ENCODE data around the gene MDFI. TPM values are rescaled to one million over a fixed set of nuclear protein-coding genes. Genes with fewer than 3 reads are reported as not detected.

MDFI gene
- total RNA-seq, 2 experiments from 2014 or later = not detected

DNA sequence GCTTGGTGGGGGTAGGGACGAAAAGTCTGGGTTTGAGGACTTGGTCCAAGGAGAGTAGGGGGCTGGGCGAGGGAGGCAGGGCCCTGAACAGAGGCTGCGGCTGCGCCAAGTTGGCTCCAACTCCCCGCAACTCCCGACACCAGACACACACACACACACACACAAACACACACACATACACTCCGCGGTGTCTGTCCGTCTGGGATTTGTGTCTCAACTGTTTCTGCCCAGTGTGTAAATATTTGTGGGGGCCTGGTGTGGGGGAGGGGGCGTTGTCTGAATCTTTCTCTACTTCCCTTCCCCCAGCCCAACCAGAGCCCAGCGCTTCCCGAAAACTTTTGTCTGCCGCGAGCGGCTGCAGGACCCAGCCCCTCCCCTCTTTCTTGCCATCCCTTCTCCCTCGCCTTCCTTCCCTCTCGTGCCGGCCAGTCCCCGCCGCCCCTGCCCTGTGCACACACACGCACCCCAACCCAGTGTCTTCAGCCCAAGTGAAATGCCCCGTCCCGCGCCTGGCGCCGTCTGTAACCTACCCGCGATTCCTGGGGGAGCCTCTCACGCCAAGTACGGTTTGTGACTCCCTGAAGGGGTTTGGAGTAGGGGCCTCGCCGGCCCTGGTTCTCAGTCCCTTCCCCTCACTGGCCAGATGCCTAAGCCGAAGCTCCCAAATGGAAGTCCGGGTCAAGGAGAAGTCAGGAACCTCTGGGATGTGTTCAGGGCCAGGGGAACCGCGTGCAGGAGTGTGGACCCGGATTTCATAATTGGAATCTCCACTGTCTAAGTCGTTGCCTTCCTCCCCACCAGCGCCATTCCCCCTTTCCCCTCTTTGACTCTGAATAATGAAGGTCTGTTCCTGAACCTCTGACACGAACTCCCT is 904 bp downstream of the MDFI start:
- H3K4me3 Mint-ChIP-seq = no peak overlapping the region
- peaks cover 48% of the 10 kb centered on the region for H3K27me3 Mint-ChIP-seq
- CTCF ChIA-PET = no interaction called here

GRCh38 chr6:41639809-41640371 is 1.6 kb downstream of the MDFI start:
- Mint-ChIP-seq H3K9me3 (no peaks in the 10 kb centered on the region), H3K27ac (no peak overlapping the region), H3K27me3 (peaks cover 48% of the 10 kb centered on the region), H3K4me3 (no peak overlapping the region), H3K4me1 (ENCODE audit: low read depth) (peaks cover 5% of the 10 kb centered on the region), H3K36me3 (no peaks in the 10 kb centered on the region)
- ChIA-PET CTCF (no interaction called here), POLR2A (no interaction called here)
- intact Hi-C loops (cut with micrococcal nuclease) = no loop called here
- no peak for DNase-seq

More for the DNA sequence above, 904 bp downstream of the MDFI start:
- Mint-ChIP-seq H3K4me1 (ENCODE audit: low read depth) (peaks cover 5% of the 10 kb centered on the region), H3K27ac (no peak overlapping the region), H3K9me3 (no peaks in the 10 kb centered on the region), H3K36me3 (no peaks in the 10 kb centered on the region)
- POLR2A ChIA-PET = no interaction called here
- DNase-seq = no peak
- intact Hi-C loops (cut with micrococcal nuclease) = no loop called here

GRCh38 chr6:41640426-41640825 is 2.2 kb downstream of the MDFI start:
- no peak overlapping the region for H3K27ac Mint-ChIP-seq
- no peak overlapping the region for H3K4me3 Mint-ChIP-seq
- no peak for DNase-seq
- ChIA-PET POLR2A (no interaction called here), CTCF (no interaction called here)
- intact Hi-C loops (cut with micrococcal nuclease) = no loop called here
- H3K27me3 Mint-ChIP-seq = peaks cover 45% of the 10 kb centered on the region
- H3K9me3 Mint-ChIP-seq = no peaks in the 10 kb centered on the region
- peaks cover 5% of the 10 kb centered on the region for H3K4me1 Mint-ChIP-seq (ENCODE audit: low read depth)
- H3K36me3 Mint-ChIP-seq = no peaks in the 10 kb centered on the region

DNA sequence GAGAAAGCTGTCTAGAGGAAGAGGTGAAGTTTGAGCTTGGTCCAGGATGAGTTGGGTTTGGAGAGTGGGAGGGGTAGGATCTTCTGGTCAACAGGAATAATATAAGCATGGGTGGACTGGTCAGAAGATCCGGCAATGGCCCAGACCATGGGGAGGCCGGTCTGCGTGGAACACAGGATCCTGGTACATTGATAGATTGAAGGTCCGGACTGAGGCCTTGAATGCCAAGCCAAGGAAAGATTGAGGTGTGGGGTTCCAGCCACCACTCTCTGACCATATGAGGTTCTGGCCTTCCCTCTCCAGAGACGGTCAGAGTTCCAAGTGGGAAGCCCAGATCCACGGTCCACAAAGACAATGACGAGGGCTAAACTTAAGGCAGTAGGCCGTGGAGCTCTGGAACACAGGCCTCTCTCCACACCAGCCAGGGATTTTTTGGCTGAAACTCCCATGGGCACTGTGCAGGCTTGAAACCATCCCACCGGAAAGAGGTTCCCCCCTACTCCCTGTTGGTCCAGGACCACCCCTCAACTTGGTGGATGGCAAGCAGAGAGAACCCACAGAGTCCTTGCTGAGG is 3.2 kb downstream of the MDFI start:
- intact Hi-C loops (cut with micrococcal nuclease) = no loop called here
- POLR2A ChIA-PET = no interaction called here
- Mint-ChIP-seq H3K9me3 (no peaks in the 10 kb centered on the region), H3K4me3 (no peak overlapping the region), H3K4me1 (ENCODE audit: low read depth) (peaks cover 5% of the 10 kb centered on the region), H3K27me3 (peaks cover 43% of the 10 kb centered on the region), H3K27ac (no peak overlapping the region), H3K36me3 (no peaks in the 10 kb centered on the region)
- DNase-seq = no peak
- CTCF ChIA-PET = no interaction called here

DNA sequence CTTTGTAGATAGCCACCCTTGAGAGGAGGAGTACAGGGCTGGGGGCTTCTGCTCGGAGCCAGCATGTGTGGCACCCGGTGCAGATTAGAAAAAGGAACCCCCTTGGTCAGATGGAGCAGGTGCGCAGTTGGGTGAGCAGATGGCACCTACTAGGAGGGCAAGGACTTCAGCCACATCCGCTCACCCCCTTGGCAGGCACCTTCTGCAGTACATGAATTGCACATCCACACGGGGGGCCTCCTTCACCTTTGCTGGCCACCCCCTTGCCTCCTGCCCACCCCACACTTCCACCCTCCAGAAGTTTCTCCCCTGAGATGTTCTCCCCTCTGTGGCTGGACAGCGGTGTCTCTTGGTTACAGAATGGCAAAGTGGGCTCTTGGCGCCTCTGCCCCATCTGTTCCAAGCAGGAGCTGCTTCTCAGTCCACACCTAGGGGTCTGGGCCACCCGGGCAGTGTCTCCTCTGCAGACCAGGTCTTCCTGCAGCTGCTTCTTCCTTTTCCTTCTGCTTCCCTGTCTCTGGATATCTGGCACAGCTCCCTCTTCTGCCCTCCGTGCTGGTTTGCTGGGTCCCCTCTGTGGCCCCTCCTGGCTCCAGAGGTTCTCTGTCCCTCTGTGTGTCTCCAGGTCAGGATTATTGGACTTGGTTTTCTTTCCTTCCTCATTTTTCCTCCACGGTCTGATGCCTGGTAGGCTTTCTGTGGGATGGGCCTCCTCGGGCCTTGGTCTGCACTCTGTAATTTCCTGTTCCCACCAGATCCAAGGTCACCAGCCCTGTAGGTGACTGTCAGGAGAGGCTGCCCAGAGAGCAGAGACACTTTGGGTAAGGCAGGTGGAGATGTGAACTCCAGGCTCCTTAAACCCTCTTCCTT is 4.1 kb downstream of the MDFI start:
- peaks cover 5% of the 10 kb centered on the region for H3K4me1 Mint-ChIP-seq (ENCODE audit: low read depth)
- no peak for DNase-seq
- H3K27me3 Mint-ChIP-seq = peaks cover 41% of the 10 kb centered on the region
- H3K36me3 Mint-ChIP-seq = no peaks in the 10 kb centered on the region
- CTCF ChIA-PET = no interaction called here
- POLR2A ChIA-PET = no interaction called here
- H3K9me3 Mint-ChIP-seq = no peaks in the 10 kb centered on the region
- intact Hi-C loops (cut with micrococcal nuclease) = no loop called here
- no peak overlapping the region for H3K27ac Mint-ChIP-seq
- no peak overlapping the region for H3K4me3 Mint-ChIP-seq

DNA sequence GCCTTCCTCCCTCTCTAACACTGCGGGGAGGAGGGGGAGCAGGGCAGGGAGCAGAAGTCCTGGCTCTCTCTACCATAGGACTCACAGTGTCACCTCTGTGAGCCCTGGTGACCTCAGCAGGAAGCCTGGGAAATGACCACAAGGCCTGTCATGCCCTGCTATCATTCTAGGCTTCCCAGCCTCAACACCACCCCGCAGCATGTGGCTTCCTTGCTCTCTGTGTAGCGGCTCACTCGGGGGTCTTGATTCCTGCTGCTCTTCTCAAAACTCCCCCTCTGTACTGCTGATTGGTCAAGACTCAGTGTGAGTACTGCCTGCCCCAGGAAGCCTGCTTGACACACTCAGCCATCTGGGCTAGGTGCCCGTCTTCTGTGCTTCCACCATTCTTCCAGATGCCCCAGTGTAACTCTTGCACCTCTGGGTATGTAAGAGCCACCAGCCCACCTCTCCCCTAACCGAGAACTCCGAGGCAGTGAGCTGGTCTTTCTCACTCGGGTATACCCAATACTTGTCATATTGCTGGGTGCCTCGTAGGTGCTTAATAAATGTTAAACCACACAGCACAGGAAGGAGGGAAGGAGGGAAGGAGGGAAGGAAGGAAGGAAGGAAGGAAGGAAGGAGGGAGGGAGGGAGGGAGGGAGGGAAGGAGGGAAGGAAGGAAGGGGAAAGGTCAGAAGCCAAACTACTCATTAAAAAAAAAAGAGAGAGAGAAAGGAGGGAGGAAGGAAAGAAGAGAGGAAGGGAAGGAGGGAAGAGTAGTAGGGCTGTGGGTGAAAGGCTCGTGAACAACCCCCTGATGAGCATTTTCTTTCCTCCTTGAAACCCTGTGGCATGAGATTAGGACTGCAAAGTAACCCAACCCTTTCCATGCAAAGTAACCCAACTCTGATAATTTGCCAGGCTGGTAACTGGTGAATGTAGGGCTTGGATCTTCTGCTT is 5.0 kb downstream of the MDFI start:
- ChIA-PET CTCF (no interaction called here), POLR2A (no interaction called here)
- Mint-ChIP-seq H3K27ac (no peak overlapping the region), H3K9me3 (no peaks in the 10 kb centered on the region), H3K36me3 (no peaks in the 10 kb centered on the region), H3K4me1 (ENCODE audit: low read depth) (no peaks in the 10 kb centered on the region), H3K4me3 (no peak overlapping the region), H3K27me3 (peaks cover 35% of the 10 kb centered on the region)
- DNase-seq = no peak
- intact Hi-C loops (cut with micrococcal nuclease) = no loop called here

GRCh38 chr6:41643899-41644269 is 5.6 kb downstream of the MDFI start:
- H3K27me3 Mint-ChIP-seq = peaks cover 32% of the 10 kb centered on the region
- DNase-seq = no peak
- CTCF ChIA-PET = no interaction called here
- intact Hi-C loops (cut with micrococcal nuclease) = no loop called here
- no peak overlapping the region for H3K27ac Mint-ChIP-seq
- H3K36me3 Mint-ChIP-seq = no peaks in the 10 kb centered on the region
- H3K4me3 Mint-ChIP-seq = no peak overlapping the region
- H3K9me3 Mint-ChIP-seq = no peaks in the 10 kb centered on the region
- POLR2A ChIA-PET = no interaction called here
- H3K4me1 Mint-ChIP-seq (ENCODE audit: low read depth) = no peaks in the 10 kb centered on the region

- POLR2A ChIA-PET = no interaction called here
- H3K9me3 Mint-ChIP-seq = no peaks in the 10 kb centered on the region
- H3K36me3 Mint-ChIP-seq = no peaks in the 10 kb centered on the region
- DNase-seq = no peak
- CTCF ChIA-PET = no interaction called here
- H3K4me3 Mint-ChIP-seq = no peak overlapping the region
- peaks cover 27% of the 10 kb centered on the region for H3K27me3 Mint-ChIP-seq
- no peaks in the 10 kb centered on the region for H3K4me1 Mint-ChIP-seq (ENCODE audit: low read depth)
- intact Hi-C loops (cut with micrococcal nuclease) = no loop called here
- H3K27ac Mint-ChIP-seq = no peak overlapping the region
Observed at GRCh38 chr6:41644297-41644879, 6.1 kb downstream of the MDFI start.

- POLR2A ChIA-PET = no interaction called here
Observed at GRCh38 chr6:41645007-41645618, 6.8 kb downstream of the MDFI start.

GRCh38 chr6:41646026-41646795 is 7.9 kb downstream of the MDFI start:
- Mint-ChIP-seq H3K27ac (no peak overlapping the region), H3K4me3 (no peak overlapping the region)
- DNase-seq = no peak

More at GRCh38 chr6:41645007-41645618, 6.8 kb downstream of the MDFI start:
- no peaks in the 10 kb centered on the region for H3K4me1 Mint-ChIP-seq (ENCODE audit: low read depth)
- peaks cover 21% of the 10 kb centered on the region for H3K27me3 Mint-ChIP-seq
- no peak for DNase-seq
- intact Hi-C loops (cut with micrococcal nuclease) = no loop called here
- no peak overlapping the region for H3K27ac Mint-ChIP-seq
- H3K9me3 Mint-ChIP-seq = no peaks in the 10 kb centered on the region
- CTCF ChIA-PET = no interaction called here
- H3K4me3 Mint-ChIP-seq = no peak overlapping the region
- H3K36me3 Mint-ChIP-seq = no peaks in the 10 kb centered on the region

More at GRCh38 chr6:41646026-41646795, 7.9 kb downstream of the MDFI start:
- no peaks in the 10 kb centered on the region for H3K4me1 Mint-ChIP-seq (ENCODE audit: low read depth)
- POLR2A ChIA-PET = no interaction called here
- no peaks in the 10 kb centered on the region for H3K36me3 Mint-ChIP-seq
- no peaks in the 10 kb centered on the region for H3K9me3 Mint-ChIP-seq
- CTCF ChIA-PET = no interaction called here
- intact Hi-C loops (cut with micrococcal nuclease) = no loop called here
- H3K27me3 Mint-ChIP-seq = peaks cover 15% of the 10 kb centered on the region
